ENCODE results near the gene NCBP2. TPM values are rescaled to one million over a fixed set of nuclear protein-coding genes. Genes with fewer than 3 reads are reported as not detected.

Gene NCBP2
- total and polyA plus RNA-seq, 4 donors: 37.4 to 48.6 (median 47.5) TPM

DNA sequence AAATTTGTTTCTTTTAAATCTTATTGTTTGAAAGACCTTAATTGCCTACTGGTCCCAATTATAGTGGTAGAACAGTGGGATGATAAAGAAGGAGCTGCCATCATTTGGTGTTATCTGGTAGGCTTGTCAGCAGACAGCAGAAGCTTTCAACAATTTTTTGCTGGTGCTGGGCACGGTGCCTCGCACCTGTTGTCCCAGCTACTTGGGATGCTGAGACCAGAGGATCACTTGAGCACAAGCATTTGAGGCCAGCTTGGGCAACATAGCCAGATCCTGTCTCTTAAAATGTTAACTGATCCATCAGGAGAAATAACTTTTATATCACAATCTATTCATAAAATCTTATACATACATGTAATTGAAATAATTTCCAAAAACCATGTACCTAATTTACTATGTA is 38.6 kb downstream of the NCBP2 start:
- H3K36me3 ChIP-seq (ENCODE audit: control insufficient read depth in 4 of 4, insufficient read depth in 4 of 4, low read length in 4 of 4): peaks cover 17 to 32% (median 26%) of the 10 kb centered on the region in 4 donors
- WGBS, 2 donors: 95 to 96% methylated on average over 2 of the region's 2 CpGs

DNA sequence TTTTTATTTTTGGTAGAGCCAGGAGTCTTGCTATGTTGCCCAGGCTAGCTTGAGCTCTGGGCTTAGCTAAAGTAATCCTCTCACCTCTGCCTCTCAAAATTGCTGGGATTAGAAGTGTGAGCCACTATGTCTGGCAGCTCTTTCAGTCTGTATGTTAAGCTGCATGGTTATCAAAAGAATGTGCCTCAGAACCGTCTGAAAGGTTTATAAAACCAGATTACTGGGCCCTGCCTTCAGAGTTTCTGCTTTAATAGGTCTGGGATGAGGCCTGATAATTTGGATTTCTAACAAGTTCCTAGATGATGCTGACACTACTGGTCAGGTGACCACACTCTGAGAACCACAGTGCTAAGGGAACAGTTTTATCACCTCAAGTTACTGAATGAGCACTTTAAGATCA is 40.0 kb downstream of the NCBP2 start:
- no peak for DNase-seq
- H3K36me3 ChIP-seq (ENCODE audit: control insufficient read depth in 4 of 4, insufficient read depth in 4 of 4, low read length in 4 of 4): peaks cover 13 to 32% (median 24%) of the 10 kb centered on the region in 4 donors
- WGBS, 2 donors: 94 to 95% methylated on average over 1 of the region's 1 CpG

More for the DNA sequence above, 38.6 kb downstream of the NCBP2 start:
- TF ChIP-seq, protein P1, sequence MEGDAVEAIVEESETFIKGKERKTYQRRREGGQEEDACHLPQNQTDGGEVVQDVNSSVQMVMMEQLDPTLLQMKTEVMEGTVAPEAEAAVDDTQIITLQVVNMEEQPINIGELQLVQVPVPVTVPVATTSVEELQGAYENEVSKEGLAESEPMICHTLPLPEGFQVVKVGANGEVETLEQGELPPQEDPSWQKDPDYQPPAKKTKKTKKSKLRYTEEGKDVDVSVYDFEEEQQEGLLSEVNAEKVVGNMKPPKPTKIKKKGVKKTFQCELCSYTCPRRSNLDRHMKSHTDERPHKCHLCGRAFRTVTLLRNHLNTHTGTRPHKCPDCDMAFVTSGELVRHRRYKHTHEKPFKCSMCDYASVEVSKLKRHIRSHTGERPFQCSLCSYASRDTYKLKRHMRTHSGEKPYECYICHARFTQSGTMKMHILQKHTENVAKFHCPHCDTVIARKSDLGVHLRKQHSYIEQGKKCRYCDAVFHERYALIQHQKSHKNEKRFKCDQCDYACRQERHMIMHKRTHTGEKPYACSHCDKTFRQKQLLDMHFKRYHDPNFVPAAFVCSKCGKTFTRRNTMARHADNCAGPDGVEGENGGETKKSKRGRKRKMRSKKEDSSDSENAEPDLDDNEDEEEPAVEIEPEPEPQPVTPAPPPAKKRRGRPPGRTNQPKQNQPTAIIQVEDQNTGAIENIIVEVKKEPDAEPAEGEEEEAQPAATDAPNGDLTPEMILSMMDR (IDR thresholded peaks at IDR 0.05; ENCODE audit: control extremely low read depth, extremely low read depth): no peak
- Histone ChIP-seq H3K4me3 (no peak overlapping the region), H3K4me1 (ENCODE audit: control insufficient read depth in 5 of 5, insufficient read depth in 5 of 5, low read length in 5 of 5) (no peaks in the 10 kb centered on the region), H3K27ac (ENCODE audit: low read depth in 1 of 2, low read length in 1 of 2) (no peak overlapping the region), H3K9me3 (ENCODE audit: control insufficient read depth in 4 of 4, insufficient read depth in 3 of 4, low read length in 3 of 4) (no peaks in the 10 kb centered on the region), H3K27me3 (ENCODE audit: control insufficient read depth in 3 of 3, insufficient read depth in 3 of 3, low read length in 2 of 3) (no peaks in the 10 kb centered on the region), H3K9ac (ENCODE audit: insufficient read depth in 1 of 2, low read length in 2 of 2) (no peak overlapping the region)
- ATAC-seq (ENCODE audit: insufficient read depth, low FRiP score) (no peak), DNase-seq (no peak)

DNA sequence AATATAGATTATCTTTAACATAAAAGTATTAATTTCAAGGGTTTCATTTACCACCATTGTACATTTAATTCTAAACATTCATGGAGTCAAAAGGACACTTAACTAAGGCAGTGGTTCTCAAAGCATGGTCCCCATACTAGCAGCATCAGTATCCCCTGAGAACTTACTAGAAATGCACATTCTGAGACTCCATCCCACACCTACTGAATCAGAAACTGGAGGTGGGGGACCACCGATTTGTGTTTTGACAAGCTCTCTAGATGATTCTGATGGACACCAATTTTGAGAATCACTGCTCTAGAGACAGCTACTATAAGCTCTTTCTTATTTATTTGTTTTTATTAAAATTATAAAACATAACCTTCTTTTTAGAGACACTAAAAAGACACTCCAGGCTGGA is 40.6 kb downstream of the NCBP2 start:
- Histone ChIP-seq H3K4me3 (no peak overlapping the region), H3K9ac (ENCODE audit: insufficient read depth in 1 of 2, low read length in 2 of 2) (no peak overlapping the region), H3K4me1 (ENCODE audit: control insufficient read depth in 5 of 5, insufficient read depth in 5 of 5, low read length in 5 of 5) (no peaks in the 10 kb centered on the region), H3K36me3 (ENCODE audit: control insufficient read depth in 4 of 4, insufficient read depth in 4 of 4, low read length in 4 of 4) (peaks cover 13 to 32% (median 24%) of the 10 kb centered on the region in 4 donors), H3K27me3 (ENCODE audit: control insufficient read depth in 3 of 3, insufficient read depth in 3 of 3, low read length in 2 of 3) (no peaks in the 10 kb centered on the region), H3K27ac (ENCODE audit: low read depth in 1 of 2, low read length in 1 of 2) (no peak overlapping the region), H3K9me3 (ENCODE audit: control insufficient read depth in 4 of 4, insufficient read depth in 3 of 4, low read length in 3 of 4) (no peaks in the 10 kb centered on the region)
- WGBS, 2 donors: 94% methylated on average over 1 of the region's 1 CpG
- DNase-seq: no peak
- TF ChIP-seq, protein P1 (IDR thresholded peaks at IDR 0.05; ENCODE audit: control extremely low read depth, extremely low read depth): no peak
- no peak for ATAC-seq (ENCODE audit: insufficient read depth, low FRiP score)

More for the DNA sequence above, 40.0 kb downstream of the NCBP2 start:
- Histone ChIP-seq H3K27me3 (ENCODE audit: control insufficient read depth in 3 of 3, insufficient read depth in 3 of 3, low read length in 2 of 3) (no peaks in the 10 kb centered on the region), H3K4me3 (no peak overlapping the region), H3K27ac (ENCODE audit: low read depth in 1 of 2, low read length in 1 of 2) (no peak overlapping the region), H3K4me1 (ENCODE audit: control insufficient read depth in 5 of 5, insufficient read depth in 5 of 5, low read length in 5 of 5) (no peaks in the 10 kb centered on the region), H3K9me3 (ENCODE audit: control insufficient read depth in 4 of 4, insufficient read depth in 3 of 4, low read length in 3 of 4) (no peaks in the 10 kb centered on the region), H3K9ac (ENCODE audit: insufficient read depth in 1 of 2, low read length in 2 of 2) (no peak overlapping the region)
- TF ChIP-seq, protein P1 (IDR thresholded peaks at IDR 0.05; ENCODE audit: control extremely low read depth, extremely low read depth): no peak
- no peak for ATAC-seq (ENCODE audit: insufficient read depth, low FRiP score)

DNA sequence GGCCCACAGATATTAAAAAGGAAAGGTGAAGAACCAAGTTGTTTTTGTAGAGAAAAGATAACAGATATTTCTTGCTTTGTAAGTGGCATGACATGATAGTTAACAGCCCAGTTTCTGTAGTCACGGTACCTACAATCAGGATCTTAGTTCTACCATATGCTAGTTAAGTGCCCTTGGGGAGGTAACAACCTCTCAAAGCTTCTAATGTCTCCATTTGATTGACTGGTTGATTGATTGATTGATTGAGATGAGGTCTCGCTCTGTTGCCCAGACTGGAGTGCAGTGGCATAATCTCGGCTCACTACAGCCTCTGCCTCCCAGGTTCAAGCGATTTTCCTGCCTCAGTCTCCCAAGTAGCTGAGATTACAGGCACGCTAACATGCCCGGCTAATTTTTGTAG is 46.1 kb downstream of the NCBP2 start:
- no peaks in the 10 kb centered on the region for H3K9me3 ChIP-seq (ENCODE audit: control insufficient read depth in 4 of 4, insufficient read depth in 3 of 4, low read length in 3 of 4)
- H3K4me3 ChIP-seq: no peak overlapping the region
- TF ChIP-seq, protein P1 (IDR thresholded peaks at IDR 0.05; ENCODE audit: control extremely low read depth, extremely low read depth): no peak
- 97 to 99% methylated on average over 6 of the region's 6 CpGs for WGBS, 2 donors
- H3K4me1 ChIP-seq (ENCODE audit: control insufficient read depth in 5 of 5, insufficient read depth in 5 of 5, low read length in 5 of 5): no peaks in the 10 kb centered on the region
- peaks cover 0 to 6% (median 3%) of the 10 kb centered on the region in 4 donors for H3K36me3 ChIP-seq (ENCODE audit: control insufficient read depth in 4 of 4, insufficient read depth in 4 of 4, low read length in 4 of 4)
- H3K9ac ChIP-seq (ENCODE audit: insufficient read depth in 1 of 2, low read length in 2 of 2): no peak overlapping the region
- no peak for ATAC-seq (ENCODE audit: insufficient read depth, low FRiP score)
- no peaks in the 10 kb centered on the region for H3K27me3 ChIP-seq (ENCODE audit: control insufficient read depth in 3 of 3, insufficient read depth in 3 of 3, low read length in 2 of 3)
- H3K27ac ChIP-seq (ENCODE audit: low read depth in 1 of 2, low read length in 1 of 2): no peak overlapping the region
- no peak for DNase-seq

Measured in lung (tissue), 12 donors.